Bladder microvascular endothelial cell (primary cell): ENCODE data around the gene ZFYVE16. TPM values are rescaled to one million over a fixed set of nuclear protein-coding genes. Genes with fewer than 3 reads are reported as not detected.

Experiments
- total RNA-seq: library from RNA; depleted of rRNA; stranded (reverse); fragments of >200 nt; gene quantifications from 2 replicates; pipeline ENCODE4 v1.2.3, GENCODE V29; 2014

ZFYVE16 gene
- 22.7 and 48.6 TPM in 2 replicates for total RNA-seq

GRCh38 chr5:80407735-80408483 is at the start of gene ZFYVE16:
ZFYVE16 (plus strand) TSS chr5:80408064; CDS start chr5:80434148, 26,084 bp downstream.

GRCh38 chr5:80487829-80488721 is 80.2 kb downstream of the ZFYVE16 start, which contains the start of gene FAM151B:
FAM151B (plus strand) TSS chr5:80488100; CDS start chr5:80488124, 24 bp downstream.

Other genes starting within 250 kb of the ZFYVE16 start
- 5.8 and 16.2 TPM in 2 replicates for gene SERINC5, start 152.0 kb upstream of the ZFYVE16 start, total RNA-seq
- gene SPZ1, start 88.1 kb upstream of the ZFYVE16 start, total RNA-seq = not detected in 2 replicates
- gene FAM151B, start 80.0 kb downstream of the ZFYVE16 start, total RNA-seq = 1.9 and 4.2 TPM in 2 replicates
- gene ANKRD34B, start 162.2 kb downstream of the ZFYVE16 start, total RNA-seq = not detected in 2 replicates
- 5.3 and 10.2 TPM in 2 replicates for gene MSH3, start 246.6 kb downstream of the ZFYVE16 start, total RNA-seq
- gene DHFR, start 246.9 kb downstream of the ZFYVE16 start, total RNA-seq = 19.5 and 20.6 TPM in 2 replicates